WERI-Rb-1 (cell line): Measurements from ENCODE around the gene S100A1.

ENCODE experiments used
- DNase-seq: peaks from one replicate; pipeline ENCODE4 v3.0.0-alpha.2; 2020
- H3K27ac ChIP-seq: fragments of 250-450 bp; sonication (Bioruptor Pico); 2 replicates; pipeline ENCODE4 v1.5.1; 2020; ENCODE audit warnings: mild to moderate bottlenecking, moderate library complexity
- H3K27me3 ChIP-seq: fragments of 250-450 bp; sonication (Bioruptor Pico); 2 replicates; pipeline ENCODE4 v1.5.1; 2021; ENCODE audit warnings: mild to moderate bottlenecking, low read depth, moderate library complexity; ENCODE audit not compliant: insufficient read depth, severe bottlenecking
- H3K36me3 ChIP-seq: fragments of 250-450 bp; sonication (Bioruptor Pico); 2 replicates; pipeline ENCODE4 v1.5.1; 2020; ENCODE audit warnings: mild to moderate bottlenecking, moderate library complexity
- H3K4me3 ChIP-seq: 2 replicates; pipeline ENCODE4 v1.5.1; 2011; ENCODE audit warnings: low read depth, mild to moderate bottlenecking, control low read depth, low read length
- H3K9me3 ChIP-seq: fragments of 250-450 bp; sonication (Bioruptor Pico); 2 replicates; pipeline ENCODE4 v1.5.1; 2021; ENCODE audit warnings: mild to moderate bottlenecking, moderate library complexity; ENCODE audit not compliant: severe bottlenecking
- TF ChIP-seq, protein P1 (sequence below): IDR thresholded peaks from 2 replicates; pipeline ENCODE4 v1.5.1; 2011; ENCODE audit warnings: low read depth, mild to moderate bottlenecking, control low read depth, inconsistent platforms, low read length

Gene S100A1

DNA sequence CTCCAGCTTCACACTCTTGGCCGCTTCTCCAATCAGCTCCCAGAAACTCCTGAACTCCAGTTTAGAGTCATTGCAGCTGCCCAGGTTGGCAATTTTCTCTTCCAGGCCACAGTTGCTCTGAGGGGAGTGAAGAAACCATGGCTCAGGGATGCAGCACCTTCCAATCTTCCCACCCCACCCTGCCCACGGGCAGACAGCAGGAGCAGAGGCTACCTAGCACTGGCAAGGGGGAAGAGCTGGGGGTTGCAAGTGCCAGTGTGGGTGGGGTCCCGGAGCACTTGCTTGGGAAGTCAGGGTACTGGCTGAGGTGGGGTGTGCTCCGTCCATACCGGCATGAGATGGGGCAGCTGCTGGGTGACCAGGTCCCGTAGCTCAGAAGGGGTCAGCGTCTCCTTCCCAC, 13.3 kb upstream of the S100A1 start:
- H3K27ac ChIP-seq, result no peak overlapping the region
- H3K36me3 ChIP-seq, result peaks cover 25% of the 10 kb centered on the region
- TF ChIP-seq, protein P1, sequence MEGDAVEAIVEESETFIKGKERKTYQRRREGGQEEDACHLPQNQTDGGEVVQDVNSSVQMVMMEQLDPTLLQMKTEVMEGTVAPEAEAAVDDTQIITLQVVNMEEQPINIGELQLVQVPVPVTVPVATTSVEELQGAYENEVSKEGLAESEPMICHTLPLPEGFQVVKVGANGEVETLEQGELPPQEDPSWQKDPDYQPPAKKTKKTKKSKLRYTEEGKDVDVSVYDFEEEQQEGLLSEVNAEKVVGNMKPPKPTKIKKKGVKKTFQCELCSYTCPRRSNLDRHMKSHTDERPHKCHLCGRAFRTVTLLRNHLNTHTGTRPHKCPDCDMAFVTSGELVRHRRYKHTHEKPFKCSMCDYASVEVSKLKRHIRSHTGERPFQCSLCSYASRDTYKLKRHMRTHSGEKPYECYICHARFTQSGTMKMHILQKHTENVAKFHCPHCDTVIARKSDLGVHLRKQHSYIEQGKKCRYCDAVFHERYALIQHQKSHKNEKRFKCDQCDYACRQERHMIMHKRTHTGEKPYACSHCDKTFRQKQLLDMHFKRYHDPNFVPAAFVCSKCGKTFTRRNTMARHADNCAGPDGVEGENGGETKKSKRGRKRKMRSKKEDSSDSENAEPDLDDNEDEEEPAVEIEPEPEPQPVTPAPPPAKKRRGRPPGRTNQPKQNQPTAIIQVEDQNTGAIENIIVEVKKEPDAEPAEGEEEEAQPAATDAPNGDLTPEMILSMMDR, result no peak
- H3K4me3 ChIP-seq, result no peak overlapping the region
- H3K9me3 ChIP-seq, result peaks cover 4% of the 10 kb centered on the region
- DNase-seq, result no peak
- H3K27me3 ChIP-seq, result no peaks in the 10 kb centered on the region

DNA sequence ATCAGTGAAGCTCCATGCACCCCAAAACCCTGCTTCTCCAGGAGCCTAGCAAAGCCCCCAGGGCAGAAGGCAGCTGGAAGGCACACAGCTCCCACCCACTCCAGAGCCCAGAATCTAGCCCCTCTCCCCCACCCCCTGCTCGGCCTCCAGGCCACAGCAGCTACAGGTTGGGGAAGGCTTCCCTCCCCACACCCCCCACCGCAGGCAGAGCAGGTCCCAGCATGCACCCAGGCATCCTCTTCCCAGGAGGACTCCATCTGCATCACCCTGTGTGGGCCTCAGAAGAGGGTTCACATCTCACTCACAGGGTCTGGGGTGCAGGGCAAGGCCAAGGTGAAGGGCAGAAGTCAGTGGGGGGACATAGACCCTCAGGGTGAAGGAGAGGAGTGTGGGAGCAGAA, 12.8 kb upstream of the S100A1 start:
- DNase-seq, result no peak
- H3K4me3 ChIP-seq, result no peak overlapping the region
- peaks cover 6% of the 10 kb centered on the region for H3K9me3 ChIP-seq
- H3K27ac ChIP-seq, result no peak overlapping the region
- H3K27me3 ChIP-seq, result no peaks in the 10 kb centered on the region
- H3K36me3 ChIP-seq, result peaks cover 30% of the 10 kb centered on the region
- TF ChIP-seq, protein P1, result no peak

DNA sequence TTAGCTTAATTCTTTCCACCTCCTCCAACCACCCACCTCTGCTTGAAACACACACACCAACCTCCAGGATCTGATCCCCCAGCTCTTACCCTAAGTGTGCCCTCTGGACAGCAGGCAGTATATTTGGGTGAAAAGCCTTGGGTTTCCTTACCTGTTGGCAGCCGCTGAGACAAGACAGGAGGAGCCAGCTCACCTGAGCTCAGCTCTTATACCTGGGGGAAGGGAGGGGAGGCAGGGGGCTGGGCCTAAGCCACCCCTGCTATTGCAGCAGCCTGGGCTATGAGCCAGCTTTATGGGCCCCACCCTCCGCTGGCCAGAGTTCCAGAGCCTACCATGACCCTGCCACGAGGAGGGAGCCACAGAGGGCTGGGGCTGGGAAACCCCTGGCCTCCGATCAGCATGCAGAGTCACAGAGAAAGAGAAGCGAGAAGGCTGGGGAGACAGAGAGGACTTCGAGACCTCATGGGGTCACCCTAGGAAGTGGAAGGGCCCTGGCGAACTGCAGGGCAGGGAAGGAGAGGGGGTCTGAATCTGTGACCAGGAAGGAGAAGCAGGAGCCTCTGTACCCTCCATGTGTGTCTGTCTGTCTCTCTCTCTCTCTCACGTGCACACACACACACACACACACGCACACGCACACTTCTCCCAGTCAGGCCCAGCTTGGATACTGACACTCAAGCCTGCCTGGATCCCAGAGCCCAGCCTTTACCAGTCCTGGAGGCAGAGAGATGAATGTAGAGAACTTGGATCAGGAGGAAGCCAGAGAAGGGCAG, 11.9 kb upstream of the S100A1 start, which contains the start of gene S100A14:
TSS of gene S100A14 (minus strand) at position 182 of the 773 bp plus-strand sequence. CDS start 467 bp downstream, outside the sequence.
- H3K27ac ChIP-seq, result no peak within 1 kb of the TSS
- DNase-seq, result no peak

DNA sequence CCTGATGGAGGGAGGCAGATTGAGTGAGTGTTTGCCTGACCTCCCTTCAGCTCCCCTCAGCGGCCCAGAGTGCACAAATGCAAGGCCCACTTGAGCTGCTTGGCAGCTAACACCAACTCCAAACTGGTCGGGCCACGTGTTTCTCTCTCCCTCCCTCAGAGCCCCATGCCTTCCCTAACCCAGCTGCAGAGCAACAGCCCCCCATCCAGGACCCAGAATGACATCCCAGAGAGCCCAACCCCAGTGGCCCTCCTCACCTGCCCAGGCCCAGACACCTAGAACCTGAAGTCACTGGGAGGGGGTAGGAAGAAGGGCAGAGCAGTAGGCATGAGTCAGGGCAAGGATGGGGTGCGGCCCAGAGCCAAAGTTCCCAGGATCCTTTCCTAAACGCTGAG, 11.3 kb upstream of the S100A1 start:
- H3K27ac ChIP-seq, result no peak overlapping the region
- TF ChIP-seq, protein P1, result no peak
- no peak for DNase-seq

More for the DNA sequence above, 11.9 kb upstream of the S100A1 start, which contains the start of gene S100A14:
- Histone ChIP-seq H3K27me3 (no peaks in the 10 kb centered on the region), H3K36me3 (peaks cover 39% of the 10 kb centered on the region), H3K9me3 (peaks cover 6% of the 10 kb centered on the region), H3K4me3 (no peak within 1 kb of the TSS)
- TF ChIP-seq, protein P1, result no peak

DNA sequence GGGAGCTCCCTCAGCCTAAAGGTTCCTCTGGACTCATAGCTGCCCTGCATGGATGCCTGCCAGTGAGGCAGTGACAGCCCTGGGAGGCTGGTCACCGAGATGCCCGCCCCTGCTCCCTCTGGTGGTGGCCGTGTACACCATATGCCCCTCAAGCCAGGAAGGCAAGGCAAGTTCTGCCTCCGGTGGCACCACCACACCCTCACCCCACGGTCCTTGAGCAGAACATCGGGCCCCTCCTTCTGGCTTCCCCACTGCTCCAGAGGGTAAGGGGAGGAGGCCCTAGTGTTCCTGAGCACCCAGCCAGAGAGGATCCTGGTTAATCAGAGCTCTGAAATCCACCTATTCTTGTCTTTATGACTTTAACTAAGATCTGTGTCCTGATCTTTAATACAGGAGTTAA, 10.6 kb upstream of the S100A1 start:
- peak; percentile 73 for DNase-seq
- Histone ChIP-seq H3K4me3 (no peak overlapping the region), H3K27ac (no peak overlapping the region), H3K36me3 (peaks cover 50% of the 10 kb centered on the region), H3K9me3 (peaks cover 6% of the 10 kb centered on the region), H3K27me3 (no peaks in the 10 kb centered on the region)
- TF ChIP-seq, protein P1, result peak; percentile 82

More for the DNA sequence above, 11.3 kb upstream of the S100A1 start:
- peaks cover 43% of the 10 kb centered on the region for H3K36me3 ChIP-seq
- H3K4me3 ChIP-seq, result no peak overlapping the region
- no peaks in the 10 kb centered on the region for H3K27me3 ChIP-seq
- H3K9me3 ChIP-seq, result peaks cover 6% of the 10 kb centered on the region
